ENCODE results near the gene ATP9A.
"Not testable (repeated sequence)": the region's sequence is repeated elsewhere in the genome, so short reads cannot be mapped to it uniquely, and the experiment has no call there.

The ATP9A gene

GRCh38 chr20:51790256-51790655 lies 22.1 kb upstream of the ATP9A start:
- no peak for DNase-seq

GRCh38 chr20:51789434-51789833 lies 21.2 kb upstream of the ATP9A start:
- DNase-seq, result no peak

- no peak for DNase-seq
Measured at GRCh38 chr20:51788822-51789221, 20.6 kb upstream of the ATP9A start.

DNA sequence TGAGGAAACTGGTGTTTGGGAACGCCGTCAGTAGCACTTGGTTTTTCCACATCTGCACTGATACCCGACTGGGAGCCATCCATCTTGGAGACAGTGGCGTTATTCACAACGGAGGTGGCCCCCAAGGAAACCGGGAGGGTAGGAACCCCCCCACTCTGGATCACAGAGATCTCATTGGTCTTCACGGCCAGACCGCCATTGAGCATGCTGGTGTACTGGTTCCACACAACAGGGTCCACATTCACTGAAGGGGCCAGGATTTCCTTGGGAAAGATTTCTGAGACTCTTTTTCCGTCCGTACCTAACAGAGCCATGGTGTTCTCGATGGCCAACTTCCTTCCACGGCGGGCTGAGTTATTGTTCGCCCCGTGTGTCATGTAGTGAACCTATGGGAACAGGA lies 16.1 kb upstream of the ATP9A start:
- DNase-seq, result no peak

GRCh38 chr20:51778229-51778759 lies 10.1 kb upstream of the ATP9A start:
- not testable (repeated sequence) for DNase-seq

DNA sequence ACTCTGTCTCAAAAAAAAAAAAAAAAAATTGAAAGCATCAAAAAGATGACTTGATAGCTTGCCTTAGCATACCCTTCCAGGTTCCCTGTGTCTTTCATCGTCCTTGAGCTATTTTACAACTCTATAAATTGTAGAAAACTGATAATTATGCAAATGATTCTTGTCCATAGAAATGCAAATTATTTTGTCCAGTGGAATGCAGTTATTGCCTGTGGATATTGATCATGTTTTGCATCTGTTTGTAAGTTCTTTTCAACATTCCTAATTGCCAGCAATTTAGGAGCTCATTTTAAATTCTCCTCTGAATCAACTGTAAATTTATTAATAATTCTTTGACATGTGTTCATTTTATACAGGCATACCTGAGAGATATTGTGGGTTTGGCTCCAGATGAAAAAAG lies 7.1 kb upstream of the ATP9A start:
- DNase-seq, result no peak

GRCh38 chr20:51772236-51772635 lies 4.0 kb upstream of the ATP9A start:
- no peak for DNase-seq

GRCh38 chr20:51769976-51770615 lies 1.9 kb upstream of the ATP9A start:
- no peak for DNase-seq

- DNase-seq, result peak; percentile 38
Measured at GRCh38 chr20:51768759-51769517, 748 bp upstream of the ATP9A start.

DNA sequence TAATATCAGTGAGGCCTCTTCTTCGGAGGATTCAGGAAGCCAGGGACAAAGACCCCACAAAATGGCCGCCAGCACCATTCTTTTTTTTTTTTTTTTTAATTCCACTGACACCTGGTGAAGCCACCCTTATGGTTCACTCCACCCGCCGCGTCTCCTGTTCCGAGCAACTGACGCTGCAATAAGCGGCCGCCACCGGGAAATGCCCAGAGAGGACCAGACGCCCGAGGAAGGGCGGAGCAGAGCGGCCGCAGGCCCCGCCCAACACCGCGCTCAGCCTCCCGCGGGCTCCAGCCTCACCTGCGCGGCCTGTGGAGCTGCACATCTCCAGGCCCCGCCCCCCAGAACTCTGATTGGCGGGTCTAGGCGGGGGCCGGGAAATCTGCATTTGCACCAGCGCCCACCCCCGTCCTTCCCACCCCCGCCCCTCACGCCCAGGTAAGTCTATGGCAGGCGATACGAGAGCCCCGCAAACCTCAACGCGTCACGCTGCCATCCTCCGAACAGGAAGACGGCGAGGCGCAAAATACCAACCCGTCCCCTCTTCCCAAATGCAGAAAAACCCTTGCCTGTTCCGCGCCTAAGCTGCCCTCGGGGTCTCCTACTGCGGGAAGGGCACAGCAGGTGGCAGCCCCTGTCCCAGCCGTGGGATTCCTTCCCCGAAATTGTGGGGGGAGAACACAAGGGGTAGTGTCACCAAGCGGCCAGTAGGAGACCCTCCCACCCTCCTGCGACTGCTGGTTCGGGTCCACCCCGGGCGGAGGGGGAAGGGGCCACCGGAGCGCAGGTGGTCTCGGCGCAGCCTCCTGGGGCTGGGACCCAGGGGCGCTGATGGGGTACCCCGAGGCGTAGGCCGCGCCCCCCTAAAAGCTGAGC lies 960 bp downstream of the ATP9A start:
- peak; percentile 99 for DNase-seq

GRCh38 chr20:51765381-51765780 lies 2.8 kb downstream of the ATP9A start:
- DNase-seq, result not testable (repeated sequence)

DNA sequence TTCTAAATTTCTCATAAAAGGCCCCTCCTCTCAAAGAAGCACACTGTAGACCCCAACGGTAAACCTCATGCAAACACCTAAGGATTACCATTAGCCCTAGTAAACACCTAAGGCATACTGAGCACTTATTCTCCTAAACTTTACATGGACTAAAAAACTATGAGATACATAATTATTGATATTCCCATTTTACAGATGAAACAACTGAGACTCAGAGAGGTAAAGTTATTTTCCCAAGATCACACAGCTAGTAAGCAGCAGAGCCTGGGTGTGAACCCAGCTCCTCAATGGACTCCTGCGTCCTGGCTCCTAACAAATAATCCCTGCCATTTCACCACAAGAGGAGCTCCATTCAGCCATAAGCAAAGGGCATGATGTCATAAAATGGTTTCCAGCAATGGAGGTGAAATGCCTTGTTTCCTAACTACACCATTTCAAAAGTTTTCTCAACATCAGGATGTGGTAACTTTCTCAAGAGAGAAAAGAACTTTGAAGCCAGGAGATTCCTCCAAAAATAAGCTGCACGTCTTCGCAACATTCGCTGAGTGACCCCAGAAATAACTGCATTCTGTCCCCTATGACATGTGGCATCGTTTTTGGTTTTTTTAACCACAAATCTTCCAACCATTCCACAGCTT lies 4.1 kb downstream of the ATP9A start:
- DNase-seq, result no peak

DNA sequence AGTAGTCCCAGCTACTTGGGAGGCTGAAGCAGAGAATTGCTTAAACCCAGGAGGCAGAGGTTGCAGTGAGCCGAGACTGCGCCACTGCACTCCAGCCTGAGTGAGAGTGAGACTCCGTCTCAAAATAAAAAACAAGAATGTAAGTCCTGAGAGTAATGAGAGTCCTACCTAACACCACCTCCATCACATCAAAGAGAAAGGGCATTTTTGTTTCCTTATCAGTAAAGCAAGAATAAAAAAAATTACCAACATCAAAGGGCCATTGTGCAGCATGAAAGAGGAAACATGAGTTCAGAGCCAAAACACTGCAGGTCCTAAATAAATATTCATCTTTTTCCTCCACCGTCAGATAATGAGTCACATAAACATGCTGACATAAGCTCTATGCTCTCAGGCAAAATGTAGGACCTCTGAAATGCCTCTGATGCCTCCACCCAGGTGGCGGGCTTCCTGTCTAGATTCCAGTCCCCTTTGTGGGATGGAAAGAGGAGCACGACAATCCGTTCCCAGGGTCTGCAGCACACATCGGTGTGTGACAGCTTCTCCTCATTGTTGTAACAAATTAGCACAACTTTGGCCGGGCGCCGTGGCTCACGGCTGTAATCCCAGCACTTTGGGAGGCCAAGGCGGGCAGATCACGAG lies 7.2 kb downstream of the ATP9A start:
- DNase-seq, result no peak

DNA sequence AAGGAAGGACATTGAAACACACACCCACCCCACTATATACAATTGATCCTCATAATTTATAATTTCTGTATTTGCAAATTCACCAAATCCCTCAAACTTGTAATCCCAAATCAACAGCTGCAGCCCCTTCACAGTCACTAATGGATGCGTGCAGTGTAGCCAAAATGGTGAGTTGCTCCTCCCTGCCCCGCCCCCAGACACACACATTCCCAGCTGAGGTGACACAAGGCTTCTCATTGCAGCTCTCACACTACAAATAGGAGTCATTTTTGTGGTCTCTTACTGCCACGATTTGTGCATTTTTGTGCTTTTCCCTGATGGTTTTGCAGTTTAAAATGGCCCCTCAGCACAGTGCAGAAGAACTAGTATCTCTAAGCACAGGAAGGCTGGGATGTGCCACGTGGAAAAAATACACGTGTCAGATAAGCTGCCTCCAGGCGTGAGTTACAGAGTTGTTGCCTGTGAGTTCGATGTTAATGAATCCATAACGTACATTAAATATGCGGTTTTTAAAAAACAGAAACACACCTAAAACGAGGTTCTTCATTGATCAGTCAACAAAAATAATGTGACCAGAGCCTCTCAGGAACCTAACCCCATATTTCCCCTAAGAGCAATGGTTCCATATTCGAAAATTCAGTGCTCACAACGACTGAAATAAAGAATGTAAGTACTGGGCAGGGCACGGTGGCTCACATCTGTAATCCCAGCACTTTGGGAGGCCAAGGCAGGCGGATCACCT lies 8.2 kb downstream of the ATP9A start:
- no peak for DNase-seq

DNA sequence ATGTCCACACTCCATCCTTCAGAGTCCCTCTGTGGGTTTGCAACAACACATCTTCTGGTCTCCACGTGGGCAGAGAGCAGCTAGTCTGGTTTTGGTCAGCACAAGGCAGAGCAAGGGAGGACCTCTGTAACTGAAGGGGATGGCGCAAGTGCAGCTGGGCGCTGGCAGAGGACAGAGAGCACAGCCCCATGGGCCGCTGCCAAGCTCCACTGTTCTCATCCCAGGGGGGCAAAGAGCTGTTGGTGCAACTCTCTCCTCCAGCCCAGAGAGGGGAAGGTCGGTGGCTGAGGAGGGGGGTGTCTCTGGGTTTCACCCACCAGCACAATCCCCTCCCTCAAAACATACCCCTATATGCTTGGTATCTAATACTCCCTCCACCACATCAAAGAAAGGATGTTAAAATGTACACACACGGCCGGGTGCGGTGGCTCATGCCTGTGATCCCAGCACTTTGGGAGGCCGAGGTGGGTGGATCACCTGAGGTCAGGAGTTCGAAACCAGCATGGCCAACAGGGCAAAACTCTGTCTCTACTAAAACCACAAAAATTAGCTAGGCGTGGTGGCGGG lies 9.1 kb downstream of the ATP9A start:
- DNase-seq, result no peak

DNA sequence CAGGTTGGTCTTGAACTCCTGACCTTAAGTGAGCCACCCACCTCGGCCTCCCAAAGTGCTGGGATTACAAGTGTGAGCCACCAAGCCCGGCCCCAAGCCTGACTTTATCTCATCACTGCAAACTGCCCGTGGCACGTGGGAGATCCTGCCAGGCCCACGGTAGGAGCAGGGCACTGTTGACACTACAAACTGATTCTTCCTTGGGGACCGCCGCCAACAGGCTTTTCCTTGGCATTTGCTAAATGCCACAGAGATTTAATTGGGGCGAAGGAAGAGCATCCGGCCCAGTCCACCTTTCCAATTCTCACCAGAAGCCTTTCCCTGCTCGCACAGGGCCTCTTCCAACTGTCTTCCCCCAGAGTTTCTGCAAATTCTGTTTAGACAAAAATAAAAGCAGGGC lies 11.0 kb downstream of the ATP9A start:
- no peak for DNase-seq

GRCh38 chr20:51756653-51757052 lies 11.5 kb downstream of the ATP9A start:
- no peak for DNase-seq

GRCh38 chr20:51753220-51753619 lies 15.0 kb downstream of the ATP9A start:
- DNase-seq, result not testable (repeated sequence)

DNA sequence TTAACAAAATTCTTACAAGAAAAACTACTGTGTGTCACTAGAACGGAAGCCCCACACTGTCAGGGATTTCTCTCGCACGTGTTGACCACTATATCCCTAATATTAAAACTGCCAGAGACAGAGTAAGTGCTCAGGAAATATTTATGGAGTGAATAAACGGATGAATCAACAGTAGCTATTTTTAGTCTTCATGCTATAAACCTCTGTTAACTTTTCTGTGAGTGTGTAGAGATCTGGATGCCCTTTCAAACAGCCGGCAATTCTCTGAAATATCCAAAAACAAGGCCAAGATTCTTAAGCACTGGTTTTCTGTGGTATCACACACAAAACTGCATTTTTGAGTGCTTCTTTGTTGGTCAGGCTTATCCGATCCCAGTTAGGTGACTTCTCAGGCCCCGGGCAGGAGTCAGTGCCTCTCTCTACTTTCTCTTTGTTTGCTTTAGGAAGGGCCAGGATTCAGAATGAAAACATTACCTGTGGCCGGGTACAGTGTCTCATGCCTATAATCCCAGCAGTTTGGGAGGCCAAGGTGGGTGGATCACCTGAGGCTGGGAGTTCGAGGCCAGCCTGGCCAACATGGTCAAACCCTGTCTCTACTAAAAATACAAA lies 15.7 kb downstream of the ATP9A start:
- no peak for DNase-seq

GRCh38 chr20:51750770-51751388 lies 17.3 kb downstream of the ATP9A start:
- no peak for DNase-seq

All from NCI-H2171 treated with DMSO at 0.1 percent for 48 hours (cell line).